GM18873 (cell line): ENCODE measurements around the gene TMEM219.

ENCODE experiments used
- ATAC-seq: cut with Tn5 transposase; IDR thresholded peaks from one replicate; pipeline ENCODE4 v1.9.1; 2021; ENCODE audit warnings: mild to moderate bottlenecking, moderate library complexity, moderate number of reproducible peaks; ENCODE audit not compliant: unreplicated experiment, low FRiP score

TMEM219 gene

DNA sequence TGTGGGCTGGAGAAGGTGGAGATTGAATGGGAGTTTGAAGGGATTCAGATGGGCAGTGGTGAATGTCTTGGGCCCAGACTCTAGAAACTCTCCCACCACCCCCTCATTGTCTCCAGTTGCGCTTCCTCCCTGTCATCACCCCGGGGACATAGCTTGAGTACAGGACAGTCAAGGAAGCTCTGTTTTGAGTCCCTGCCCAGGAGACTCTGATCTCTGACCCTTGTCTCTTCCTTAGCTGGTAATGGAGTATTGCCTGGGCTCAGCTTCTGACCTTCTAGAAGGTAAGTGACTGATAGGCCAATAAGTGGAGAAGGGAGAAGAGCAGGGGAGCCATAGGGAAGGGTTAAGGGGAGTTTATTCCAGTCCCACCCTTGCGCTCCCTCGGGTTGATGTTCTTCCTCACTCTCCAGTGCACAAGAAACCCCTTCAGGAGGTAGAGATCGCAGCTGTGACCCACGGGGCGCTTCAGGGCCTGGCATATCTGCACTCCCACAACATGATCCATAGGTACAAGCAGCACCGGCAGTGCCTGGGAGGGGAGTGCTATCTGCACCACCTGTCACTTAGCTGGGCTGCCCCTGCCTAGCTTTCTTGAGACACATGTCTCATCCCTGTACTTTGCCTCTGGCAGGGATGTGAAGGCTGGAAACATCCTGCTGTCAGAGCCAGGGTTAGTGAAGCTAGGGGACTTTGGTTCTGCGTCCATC lies 16.8 kb downstream of the TMEM219 start:
- ATAC-seq = no peak

DNA sequence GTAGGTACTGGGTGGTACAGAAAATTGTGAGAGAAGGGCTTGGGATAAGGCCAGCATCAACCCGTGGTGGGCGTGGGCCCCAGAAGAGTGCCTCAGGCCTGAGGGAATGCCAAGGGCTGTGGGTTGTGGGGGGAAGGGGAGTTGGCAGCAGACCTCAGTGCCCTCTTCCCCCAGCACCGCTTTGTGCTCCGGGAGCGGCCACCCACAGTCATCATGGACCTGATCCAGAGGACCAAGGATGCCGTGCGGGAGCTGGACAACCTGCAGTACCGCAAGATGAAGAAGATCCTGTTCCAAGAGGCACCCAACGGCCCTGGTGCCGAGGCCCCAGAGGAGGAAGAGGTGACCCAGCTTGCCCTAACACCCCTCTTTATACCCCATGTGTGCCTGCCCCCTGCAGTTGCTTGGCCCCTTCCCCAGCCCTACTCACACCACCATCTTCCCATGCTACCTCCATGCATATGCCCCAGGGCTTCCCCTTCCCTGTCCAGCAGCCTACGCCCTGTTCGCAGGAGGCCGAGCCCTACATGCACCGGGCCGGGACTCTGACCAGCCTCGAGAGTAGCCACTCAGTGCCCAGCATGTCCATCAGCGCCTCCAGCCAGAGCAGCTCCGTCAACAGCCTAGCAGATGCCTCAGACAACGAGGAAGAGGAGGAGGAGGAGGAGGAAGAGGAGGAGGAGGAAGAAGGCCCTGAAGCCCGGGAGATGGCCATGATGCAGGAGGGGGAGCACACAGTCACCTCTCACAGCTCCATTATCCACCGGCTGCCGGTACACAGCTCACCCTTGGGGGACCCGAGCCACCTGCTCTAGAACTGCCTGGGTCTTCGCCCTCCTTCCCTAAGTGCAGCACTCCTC lies 20.9 kb downstream of the TMEM219 start:
- ATAC-seq = no peak

DNA sequence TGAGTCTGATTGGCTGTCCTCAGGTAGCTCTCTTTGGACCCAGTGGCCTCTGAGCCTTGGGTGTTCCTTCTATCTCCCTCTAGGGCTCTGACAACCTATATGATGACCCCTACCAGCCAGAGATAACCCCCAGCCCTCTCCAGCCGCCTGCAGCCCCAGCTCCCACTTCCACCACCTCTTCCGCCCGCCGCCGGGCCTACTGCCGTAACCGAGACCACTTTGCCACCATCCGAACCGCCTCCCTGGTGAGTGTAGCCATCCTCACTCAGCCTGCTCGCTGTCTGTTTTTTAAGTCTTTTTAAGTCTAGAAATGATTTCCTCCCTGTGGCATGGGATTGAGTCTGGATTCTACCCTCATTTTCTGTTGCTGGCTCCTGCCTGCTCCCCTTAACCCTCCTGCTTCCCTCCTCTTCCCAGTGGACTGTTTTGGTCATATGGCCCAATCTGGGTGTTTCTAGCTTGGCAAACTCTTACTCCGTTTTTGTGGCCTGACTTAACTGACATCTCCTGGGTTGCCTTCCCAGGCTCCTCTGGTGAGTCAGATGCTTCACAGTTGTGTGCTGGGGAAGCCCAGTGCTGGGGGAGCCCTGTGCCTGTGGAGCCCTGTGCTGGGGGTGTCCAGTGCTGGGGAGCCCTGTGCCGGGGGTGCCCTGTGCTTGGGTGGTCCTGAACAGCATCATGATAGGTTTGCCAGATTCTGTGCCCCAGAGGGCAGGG lies 21.7 kb downstream of the TMEM219 start:
- no peak for ATAC-seq

DNA sequence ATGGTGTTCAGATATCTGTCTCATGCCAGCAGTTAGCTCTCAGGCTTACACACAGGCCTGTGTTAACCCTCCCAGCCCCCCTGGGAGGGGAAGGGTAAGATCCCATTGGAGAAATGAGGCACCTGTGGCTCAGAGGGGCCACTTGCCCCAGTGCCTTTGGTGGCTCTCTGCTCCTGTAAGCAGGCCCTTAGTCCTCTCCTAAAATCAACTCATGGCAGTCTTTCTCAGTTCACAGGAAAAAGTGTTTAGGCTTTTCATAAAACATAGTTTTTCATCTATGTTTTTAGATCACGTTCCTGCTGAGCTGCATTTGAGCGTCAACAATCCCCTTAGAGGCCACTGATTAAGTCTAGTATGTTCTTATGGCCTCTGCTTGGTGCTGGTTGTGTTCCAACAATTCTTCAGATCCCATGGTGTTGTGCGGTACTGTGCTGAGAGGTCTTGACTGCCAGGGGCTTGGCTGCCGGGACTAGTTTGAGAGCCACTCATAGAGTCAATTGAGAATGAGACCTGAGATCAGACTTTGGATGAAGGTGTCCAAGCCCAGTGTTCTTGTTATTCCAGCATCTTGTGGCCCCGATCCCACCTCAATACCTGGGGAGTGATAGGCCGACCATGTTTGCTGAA lies 22.4 kb downstream of the TMEM219 start:
- no peak for ATAC-seq

DNA sequence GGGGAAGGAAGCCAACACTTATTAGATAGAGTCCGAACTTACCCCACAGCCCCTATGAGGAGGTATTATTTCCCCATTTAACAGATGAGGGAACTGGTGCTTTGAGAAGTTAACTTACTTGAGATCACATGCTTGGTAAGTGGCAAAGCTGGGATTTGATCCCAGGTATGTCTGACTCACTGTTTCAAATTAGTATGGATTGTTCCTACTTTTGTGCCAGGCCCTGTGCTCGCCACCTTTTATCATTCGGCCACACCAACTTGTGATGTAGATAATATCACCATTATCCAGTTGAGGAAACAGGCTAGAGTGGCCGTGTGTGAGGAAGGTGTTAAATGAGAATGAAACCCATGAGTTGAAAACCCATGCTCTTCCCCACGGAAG lies 22.9 kb downstream of the TMEM219 start:
- ATAC-seq = no peak

DNA sequence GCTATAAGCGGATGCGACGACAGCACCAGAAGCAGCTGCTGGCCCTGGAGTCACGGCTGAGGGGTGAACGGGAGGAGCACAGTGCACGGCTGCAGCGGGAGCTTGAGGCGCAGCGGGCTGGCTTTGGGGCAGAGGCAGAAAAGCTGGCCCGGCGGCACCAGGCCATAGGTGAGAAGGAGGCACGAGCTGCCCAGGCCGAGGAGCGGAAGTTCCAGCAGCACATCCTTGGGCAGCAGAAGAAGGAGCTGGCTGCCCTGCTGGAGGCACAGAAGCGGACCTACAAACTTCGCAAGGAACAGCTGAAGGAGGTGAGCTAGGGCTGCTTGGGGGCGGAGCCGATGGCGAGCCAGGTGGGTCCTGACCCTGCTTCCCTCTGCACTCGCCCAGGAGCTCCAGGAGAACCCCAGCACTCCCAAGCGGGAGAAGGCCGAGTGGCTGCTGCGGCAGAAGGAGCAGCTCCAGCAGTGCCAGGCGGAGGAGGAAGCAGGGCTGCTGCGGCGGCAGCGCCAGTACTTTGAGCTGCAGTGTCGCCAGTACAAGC lies 23.5 kb downstream of the TMEM219 start:
- ATAC-seq = no peak

DNA sequence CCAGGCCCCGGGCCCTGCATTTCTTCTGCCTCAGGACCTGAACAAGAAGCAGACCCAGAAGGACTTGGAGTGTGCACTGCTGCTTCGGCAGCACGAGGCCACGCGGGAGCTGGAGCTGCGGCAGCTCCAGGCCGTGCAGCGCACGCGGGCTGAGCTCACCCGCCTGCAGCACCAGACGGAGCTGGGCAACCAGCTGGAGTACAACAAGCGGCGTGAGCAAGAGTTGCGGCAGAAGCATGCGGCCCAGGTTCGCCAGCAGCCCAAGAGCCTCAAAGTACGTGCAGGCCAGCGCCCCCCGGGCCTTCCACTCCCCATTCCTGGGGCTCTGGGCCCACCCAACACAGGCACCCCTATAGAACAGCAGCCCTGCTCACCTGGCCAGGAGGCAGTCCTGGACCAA lies 24.4 kb downstream of the TMEM219 start:
- no peak for ATAC-seq

DNA sequence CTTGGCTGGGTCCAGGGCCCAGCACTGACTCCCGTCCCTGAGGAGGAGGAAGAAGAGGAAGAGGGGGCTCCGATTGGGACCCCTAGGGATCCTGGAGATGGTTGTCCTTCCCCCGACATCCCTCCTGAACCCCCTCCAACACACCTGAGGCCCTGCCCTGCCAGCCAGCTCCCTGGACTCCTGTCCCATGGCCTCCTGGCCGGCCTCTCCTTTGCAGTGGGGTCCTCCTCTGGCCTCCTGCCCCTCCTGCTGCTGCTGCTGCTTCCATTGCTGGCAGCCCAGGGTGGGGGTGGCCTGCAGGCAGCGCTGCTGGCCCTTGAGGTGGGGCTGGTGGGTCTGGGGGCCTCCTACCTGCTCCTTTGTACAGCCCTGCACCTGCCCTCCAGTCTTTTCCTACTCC lies 25.1 kb downstream of the TMEM219 start:
- no peak for ATAC-seq

DNA sequence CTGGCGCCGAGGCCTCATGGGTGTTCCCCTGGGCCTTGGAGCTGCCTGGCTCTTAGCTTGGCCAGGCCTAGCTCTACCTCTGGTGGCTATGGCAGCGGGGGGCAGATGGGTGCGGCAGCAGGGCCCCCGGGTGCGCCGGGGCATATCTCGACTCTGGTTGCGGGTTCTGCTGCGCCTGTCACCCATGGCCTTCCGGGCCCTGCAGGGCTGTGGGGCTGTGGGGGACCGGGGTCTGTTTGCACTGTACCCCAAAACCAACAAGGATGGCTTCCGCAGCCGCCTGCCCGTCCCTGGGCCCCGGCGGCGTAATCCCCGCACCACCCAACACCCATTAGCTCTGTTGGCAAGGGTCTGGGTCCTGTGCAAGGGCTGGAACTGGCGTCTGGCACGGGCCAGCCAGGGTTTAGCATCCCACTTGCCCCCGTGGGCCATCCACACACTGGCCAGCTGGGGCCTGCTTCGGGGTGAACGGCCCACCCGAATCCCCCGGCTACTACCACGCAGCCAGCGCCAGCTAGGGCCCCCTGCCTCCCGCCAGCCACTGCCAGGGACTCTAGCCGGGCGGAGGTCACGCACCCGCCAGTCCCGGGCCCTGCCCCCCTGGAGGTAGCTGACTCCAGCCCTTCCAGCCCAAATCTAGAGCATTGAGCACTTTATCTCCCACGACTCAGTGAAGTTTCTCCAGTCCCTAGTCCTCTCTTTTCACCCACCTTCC lies 25.6 kb downstream of the TMEM219 start:
- ATAC-seq = no peak

DNA sequence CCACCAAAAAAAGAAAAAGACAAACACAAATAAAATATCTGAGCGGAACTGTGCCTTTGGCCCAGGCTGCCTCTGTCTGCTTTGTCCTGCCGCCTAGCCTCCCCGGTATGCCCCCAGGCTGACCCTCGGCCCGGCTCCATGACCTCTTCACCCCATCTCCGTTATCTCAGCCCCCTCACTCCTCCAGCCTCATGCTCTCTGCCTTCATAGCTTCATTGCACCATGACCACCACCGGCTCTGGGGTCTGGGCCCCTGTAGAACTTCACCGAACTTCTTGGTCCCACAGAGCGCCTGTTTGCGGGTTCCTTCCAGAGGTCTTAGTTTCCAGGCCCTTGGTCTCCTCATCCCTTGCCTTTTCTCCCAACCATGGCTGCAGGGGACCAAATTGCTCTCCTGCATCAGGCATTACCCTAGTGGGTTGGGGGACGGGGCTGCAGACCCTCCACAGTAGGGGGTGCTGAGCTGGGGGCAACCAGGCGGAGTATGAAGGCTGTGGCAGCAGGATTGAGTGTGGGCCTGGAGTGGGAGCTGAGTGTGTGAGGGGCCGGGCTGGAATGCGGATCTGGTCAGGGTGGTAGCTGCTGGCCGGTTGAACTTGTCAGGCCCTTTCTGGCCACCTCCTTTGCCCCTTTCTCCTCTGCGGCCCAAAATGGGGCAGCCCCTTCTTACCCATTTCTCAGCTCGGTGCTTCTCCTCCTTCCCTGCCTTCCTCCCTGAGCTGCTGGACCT lies 26.6 kb downstream of the TMEM219 start:
- ATAC-seq = no peak

DNA sequence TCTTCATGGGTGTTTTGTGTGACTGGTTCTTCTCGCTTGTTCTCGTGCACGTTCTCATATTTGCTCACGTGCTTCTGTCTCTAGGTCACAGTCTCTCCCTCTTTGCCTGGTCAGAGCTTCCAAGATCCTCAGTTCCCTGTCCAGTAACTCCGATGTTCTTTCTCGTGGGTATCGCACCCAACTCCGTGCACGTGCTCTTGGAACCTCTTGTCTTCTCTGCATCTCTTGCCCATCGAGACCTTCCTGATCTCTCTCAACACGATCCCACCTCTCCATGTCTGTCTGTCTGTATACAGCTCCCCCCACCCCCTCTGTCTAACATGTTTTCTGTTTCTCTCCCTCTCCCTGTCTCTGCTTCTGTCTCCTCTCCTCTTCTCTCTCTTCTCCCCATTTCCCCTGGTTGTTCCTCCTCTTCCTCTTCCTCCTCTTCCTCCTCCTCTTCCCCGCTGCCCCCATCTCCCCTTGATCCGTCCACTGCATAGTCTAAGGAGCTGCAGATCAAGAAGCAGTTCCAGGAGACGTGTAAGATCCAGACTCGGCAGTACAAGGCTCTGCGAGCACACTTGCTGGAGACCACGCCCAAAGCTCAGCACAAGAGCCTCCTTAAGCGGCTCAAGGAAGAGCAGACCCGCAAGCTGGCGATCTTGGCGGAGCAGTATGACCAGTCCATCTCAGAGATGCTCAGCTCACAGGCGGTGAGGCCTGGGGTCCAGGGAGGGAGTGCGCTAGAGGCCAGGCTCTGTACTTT lies 27.4 kb downstream of the TMEM219 start:
- no peak for ATAC-seq

DNA sequence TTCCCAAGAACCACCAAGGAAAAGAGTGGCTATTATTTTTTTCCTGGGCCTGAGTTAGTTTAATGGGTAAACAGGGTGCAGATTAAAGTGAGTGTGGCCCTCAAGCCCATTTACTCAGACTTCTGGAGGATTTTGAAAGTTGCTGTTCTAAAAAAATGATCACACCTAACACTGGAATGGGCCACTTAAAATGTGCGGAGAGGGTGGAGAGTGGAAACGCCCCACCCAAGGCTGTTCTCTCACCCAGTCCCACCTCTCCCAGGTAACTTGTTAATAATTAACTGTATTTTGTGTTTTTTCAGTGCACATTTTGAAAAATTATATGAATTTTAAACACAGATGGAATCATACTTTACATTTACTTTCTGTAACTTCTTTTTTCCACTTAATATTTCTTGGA lies 28.2 kb downstream of the TMEM219 start:
- ATAC-seq = no peak

DNA sequence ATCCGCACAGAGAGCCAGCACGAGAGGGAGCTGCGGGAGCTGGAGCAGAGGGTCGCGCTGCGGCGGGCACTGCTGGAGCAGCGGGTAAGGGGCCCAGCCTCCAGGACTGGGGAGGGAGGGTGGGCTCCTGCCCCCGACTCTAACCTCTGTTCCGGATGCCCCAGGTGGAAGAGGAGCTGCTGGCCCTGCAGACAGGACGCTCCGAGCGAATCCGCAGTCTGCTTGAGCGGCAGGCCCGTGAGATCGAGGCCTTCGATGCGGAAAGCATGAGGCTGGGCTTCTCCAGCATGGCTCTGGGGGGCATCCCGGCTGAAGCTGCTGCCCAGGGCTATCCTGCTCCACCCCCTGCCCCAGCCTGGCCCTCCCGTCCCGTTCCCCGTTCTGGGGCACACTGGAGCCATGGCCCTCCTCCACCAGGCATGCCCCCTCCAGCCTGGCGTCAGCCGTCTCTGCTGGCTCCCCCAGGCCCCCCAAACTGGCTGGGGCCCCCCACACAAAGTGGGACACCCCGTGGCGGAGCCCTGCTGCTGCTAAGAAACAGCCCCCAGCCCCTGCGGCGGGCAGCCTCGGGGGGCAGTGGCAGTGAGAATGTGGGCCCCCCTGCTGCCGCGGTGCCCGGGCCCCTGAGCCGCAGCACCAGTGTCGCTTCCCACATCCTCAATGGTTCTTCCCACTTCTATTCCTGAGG lies 29.1 kb downstream of the TMEM219 start:
- no peak for ATAC-seq

DNA sequence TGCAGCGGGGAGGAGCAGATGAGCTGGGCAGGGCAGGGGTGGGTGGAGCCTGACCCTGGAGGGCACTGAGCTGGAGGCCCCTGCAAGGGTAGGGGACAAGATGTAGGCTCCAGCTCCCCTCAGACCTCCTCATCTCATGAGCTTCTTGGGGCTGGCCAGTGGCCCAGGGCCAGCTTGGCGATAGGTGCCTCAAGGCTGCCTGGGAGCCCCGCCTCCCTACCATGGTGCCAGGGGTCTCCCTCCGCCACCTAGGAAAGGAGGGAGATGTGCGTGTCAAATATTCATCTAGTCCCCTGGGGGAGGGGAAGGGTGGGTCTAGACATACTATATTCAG lies 29.7 kb downstream of the TMEM219 start:
- ATAC-seq = no peak

DNA sequence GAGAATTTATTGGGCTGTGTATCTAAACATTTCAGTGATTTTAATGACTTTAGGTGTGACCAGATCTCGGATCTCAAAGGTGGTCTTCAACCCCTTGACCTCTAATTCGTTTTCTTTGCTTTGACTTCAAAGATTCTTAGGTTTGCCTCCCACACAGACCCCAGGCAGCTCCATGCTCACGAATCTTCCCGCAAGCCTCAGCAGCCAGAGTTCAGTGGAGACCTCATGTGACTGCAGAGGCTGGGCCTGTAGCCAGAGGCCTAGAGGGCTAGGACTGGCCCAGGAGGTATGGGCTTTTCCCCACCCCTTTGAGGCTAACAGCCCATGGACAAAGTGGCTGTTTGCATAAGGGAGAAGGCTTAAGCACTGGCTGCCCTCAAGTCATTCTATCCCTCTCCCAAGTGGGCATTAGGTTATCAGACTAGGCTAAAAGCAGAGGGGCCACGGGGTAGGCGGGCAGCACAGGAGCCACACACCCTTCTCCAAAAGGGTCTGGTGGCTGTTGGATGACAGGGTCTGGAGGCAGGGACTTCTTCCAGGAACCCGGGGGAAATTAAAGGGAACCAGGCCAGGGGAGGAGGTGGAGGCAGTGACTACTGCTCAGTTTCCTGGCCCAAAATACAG lies 30.6 kb downstream of the TMEM219 start:
- no peak for ATAC-seq

DNA sequence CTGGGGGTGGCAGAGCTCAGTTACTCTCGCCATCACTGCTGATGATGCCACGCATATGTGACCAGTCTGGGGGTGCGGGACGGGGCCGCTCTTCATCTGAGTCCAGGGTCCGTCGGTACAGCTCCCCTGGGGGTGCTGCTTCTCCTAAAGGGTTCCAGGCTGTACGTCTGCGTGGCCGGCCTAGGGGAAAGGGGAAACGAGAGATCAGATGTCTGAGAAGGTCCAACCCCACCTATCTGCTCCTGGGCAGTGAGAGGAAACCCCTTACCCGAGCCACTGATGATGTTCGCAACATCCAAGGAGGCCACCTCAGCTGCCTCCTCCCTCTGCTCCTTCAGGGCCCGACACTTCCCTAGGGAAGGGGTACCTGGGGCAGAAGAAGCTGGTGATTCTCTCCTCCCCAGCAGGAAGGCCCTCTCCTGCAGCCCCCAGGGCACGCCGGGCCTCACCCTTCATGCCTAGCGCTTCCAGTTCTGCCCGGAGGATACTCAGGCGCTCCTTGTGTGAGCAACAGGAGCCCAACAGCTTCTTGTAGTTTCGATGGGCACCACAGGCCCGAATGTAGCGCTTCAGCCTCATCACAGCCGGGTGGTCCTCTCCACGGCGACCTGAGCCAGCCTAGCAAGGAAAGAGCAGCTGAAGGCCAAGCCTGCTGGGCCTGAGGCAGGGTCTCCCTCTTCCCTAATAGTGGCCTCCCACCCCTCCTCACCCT lies 31.5 kb downstream of the TMEM219 start:
- no peak for ATAC-seq

DNA sequence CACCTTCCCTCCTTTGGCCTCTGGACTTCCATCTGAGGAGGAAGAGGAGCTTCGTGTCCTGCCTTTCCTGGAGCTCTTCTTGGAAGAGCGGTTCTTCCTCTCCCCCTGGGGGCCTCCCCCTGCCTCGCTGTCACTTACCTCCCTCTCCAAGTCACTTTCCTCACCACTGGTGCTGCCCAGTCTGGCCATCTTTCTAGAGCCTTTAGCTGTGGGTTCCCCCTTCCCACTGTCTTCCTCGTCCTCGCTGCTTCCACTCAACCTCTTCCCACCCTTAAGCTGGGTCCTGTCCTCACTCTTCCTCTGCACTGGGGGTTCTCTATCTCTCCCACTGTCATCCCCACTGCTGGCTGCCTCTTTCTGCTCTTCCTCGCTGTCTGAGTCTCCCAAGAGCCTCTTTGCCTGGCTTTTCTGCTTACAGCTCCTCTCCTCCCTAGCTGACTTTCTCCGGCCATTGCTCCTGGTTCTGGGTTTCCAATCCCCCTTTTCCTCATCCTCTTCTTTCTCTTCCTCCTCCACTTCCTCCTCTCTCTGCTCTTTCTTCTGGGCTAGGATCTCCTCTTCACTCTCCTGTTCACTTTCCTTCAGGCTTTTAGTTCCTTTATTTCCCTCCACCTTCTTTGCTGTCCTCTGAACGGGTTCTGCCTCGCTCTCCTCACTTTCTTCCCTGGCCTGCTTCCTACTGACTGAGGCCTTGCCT lies 32.2 kb downstream of the TMEM219 start:
- no peak for ATAC-seq
